Astrocyte (in vitro differentiated cells and primary cell): Measurements from ENCODE around the gene GALK1. TPM values are rescaled to one million over a fixed set of nuclear protein-coding genes. Genes with fewer than 3 reads are reported as not detected.

ENCODE experiments used
- DNase-seq: peaks from one replicate; pipeline ENCODE4 v3.0.0-alpha.2; 2010; ENCODE audit warnings: low read depth
- FAIRE-seq: peaks from 2 replicates; lab custom pipeline; 2011; peaks lifted over from hg19 to GRCh38; lab: Jason Lieb, UNC
- H2AFZ ChIP-seq: 2 replicates; pipeline ENCODE4 v1.6.0; 2012; ENCODE audit warnings: low read depth, low read length, inconsistent platforms
- H3K27ac ChIP-seq: 2 replicates; pipeline ENCODE4 v1.5.1; 2011; ENCODE audit warnings: low read depth, low read length, inconsistent platforms
- H3K27me3 ChIP-seq: 2 replicates; pipeline ENCODE4 v1.6.0; 2011; ENCODE audit warnings: low read length, inconsistent platforms; ENCODE audit not compliant: insufficient read depth
- H3K36me3 ChIP-seq: 2 replicates; pipeline ENCODE4 v1.5.1; 2011; ENCODE audit warnings: low read length, inconsistent platforms; ENCODE audit not compliant: insufficient read depth
- H3K4me1 ChIP-seq: 2 replicates; pipeline ENCODE4 v1.5.1; 2011; ENCODE audit warnings: low read length, inconsistent platforms; ENCODE audit not compliant: insufficient read depth
- H3K4me2 ChIP-seq: 2 replicates; pipeline ENCODE4 v1.6.0; 2012; ENCODE audit warnings: low read length, inconsistent platforms
- H3K4me3 ChIP-seq: 2 replicates; pipeline ENCODE4 v1.5.1; 2011; ENCODE audit warnings: low read depth, mild to moderate bottlenecking, low read length, inconsistent platforms; ENCODE audit not compliant: insufficient read depth
- H3K79me2 ChIP-seq: 2 replicates; pipeline ENCODE4 v1.6.0; 2012; ENCODE audit warnings: mild to moderate bottlenecking, low read length, inconsistent platforms; ENCODE audit not compliant: insufficient read depth
- H3K9ac ChIP-seq: 2 replicates; pipeline ENCODE4 v1.6.0; 2012; ENCODE audit warnings: mild to moderate bottlenecking, low read length, inconsistent platforms
- H3K9me3 ChIP-seq: 2 replicates; pipeline ENCODE4 v1.5.1; 2012; ENCODE audit warnings: low read depth, mild to moderate bottlenecking, low read length, inconsistent platforms; ENCODE audit not compliant: insufficient read depth
- H4K20me1 ChIP-seq: 2 replicates; pipeline ENCODE4 v1.6.0; 2012; ENCODE audit warnings: low read length, inconsistent platforms; ENCODE audit not compliant: insufficient read depth
- H3K27ac Mint-ChIP-seq: one replicate; pipeline ENCODE4 v1.8.0; 2021; ENCODE audit warnings: mild to moderate bottlenecking, mixed read lengths; ENCODE audit not compliant: unreplicated experiment
- H3K27me3 Mint-ChIP-seq: one replicate; pipeline ENCODE4 v1.8.0; 2021; ENCODE audit warnings: low read depth, mixed read lengths; ENCODE audit not compliant: unreplicated experiment
- H3K36me3 Mint-ChIP-seq: one replicate; pipeline ENCODE4 v1.8.0; 2021; ENCODE audit warnings: low read depth, mixed read lengths; ENCODE audit not compliant: unreplicated experiment
- H3K4me1 Mint-ChIP-seq: one replicate; pipeline ENCODE4 v1.8.0; 2021; ENCODE audit warnings: low read depth, mixed read lengths; ENCODE audit not compliant: unreplicated experiment
- H3K4me3 Mint-ChIP-seq: one replicate; pipeline ENCODE4 v1.8.0; 2021; ENCODE audit warnings: mild to moderate bottlenecking, moderate library complexity, mixed read lengths; ENCODE audit not compliant: unreplicated experiment
- H3K9me3 Mint-ChIP-seq: one replicate; pipeline ENCODE4 v1.8.0; 2021; ENCODE audit warnings: mild to moderate bottlenecking, mixed read lengths; ENCODE audit not compliant: unreplicated experiment
- EZH2 ChIP-seq: IDR thresholded peaks from 2 replicates; pipeline ENCODE4 v1.6.1; 2012; ENCODE audit warnings: mild to moderate bottlenecking, low read length, inconsistent platforms; ENCODE audit not compliant: insufficient read depth
- total RNA-seq: library from RNA; stranded (reverse); gene quantifications from 2 replicates; pipeline ENCODE4 v1.2.1, GENCODE V29; 2021
- TF ChIP-seq, protein P1 (sequence below): IDR thresholded peaks from 2 replicates; pipeline ENCODE4 v1.5.1; 2011; ENCODE audit warnings: low read depth, mild to moderate bottlenecking, inconsistent platforms, low read length, moderate library complexity; ENCODE audit not compliant: insufficient read depth

The GALK1 gene
- total RNA-seq, 1 donor from 2014 or later, result 22.6 TPM

DNA sequence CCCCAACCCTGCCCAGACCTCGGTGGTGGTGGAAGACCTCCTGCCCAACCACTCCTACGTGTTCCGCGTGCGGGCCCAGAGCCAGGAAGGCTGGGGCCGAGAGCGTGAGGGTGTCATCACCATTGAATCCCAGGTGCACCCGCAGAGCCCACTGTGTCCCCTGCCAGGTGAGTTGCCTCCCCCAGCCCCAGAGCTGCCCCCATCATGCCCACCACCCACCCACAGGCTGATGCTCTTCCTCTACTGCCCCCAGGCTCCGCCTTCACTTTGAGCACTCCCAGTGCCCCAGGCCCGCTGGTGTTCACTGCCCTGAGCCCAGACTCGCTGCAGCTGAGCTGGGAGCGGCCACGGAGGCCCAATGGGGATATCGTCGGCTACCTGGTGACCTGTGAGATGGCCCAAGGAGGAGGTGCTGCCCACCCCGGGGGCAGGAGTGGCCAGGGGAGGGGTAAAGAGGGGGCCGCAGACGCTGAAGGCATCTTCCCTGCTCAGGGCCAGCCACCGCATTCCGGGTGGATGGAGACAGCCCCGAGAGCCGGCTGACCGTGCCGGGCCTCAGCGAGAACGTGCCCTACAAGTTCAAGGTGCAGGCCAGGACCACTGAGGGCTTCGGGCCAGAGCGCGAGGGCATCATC, 8.4 kb downstream of the GALK1 start:
- no peak overlapping the region for H2AFZ ChIP-seq
- no peak overlapping the region for H3K27ac ChIP-seq
- no peak overlapping the region for H3K4me3 ChIP-seq
- Mint-ChIP-seq H3K27ac (no peak overlapping the region), H3K27me3 (peaks cover 6% of the 10 kb centered on the region), H3K9me3 (no peaks in the 10 kb centered on the region), H3K4me3 (no peak overlapping the region), H3K4me1 (peaks cover 5% of the 10 kb centered on the region), H3K36me3 (peaks cover 8% of the 10 kb centered on the region)
- H3K9ac ChIP-seq, result no peak overlapping the region
- no peak overlapping the region for H3K4me2 ChIP-seq
- FAIRE-seq, result no peak
- no peaks in the 10 kb centered on the region for H3K27me3 ChIP-seq
- H3K79me2 ChIP-seq, result no peaks in the 10 kb centered on the region
- no peaks in the 10 kb centered on the region for H4K20me1 ChIP-seq
- no peaks in the 10 kb centered on the region for H3K9me3 ChIP-seq
- DNase-seq, result no peak
- no peaks in the 10 kb centered on the region for H3K36me3 ChIP-seq
- TF ChIP-seq, protein P1, sequence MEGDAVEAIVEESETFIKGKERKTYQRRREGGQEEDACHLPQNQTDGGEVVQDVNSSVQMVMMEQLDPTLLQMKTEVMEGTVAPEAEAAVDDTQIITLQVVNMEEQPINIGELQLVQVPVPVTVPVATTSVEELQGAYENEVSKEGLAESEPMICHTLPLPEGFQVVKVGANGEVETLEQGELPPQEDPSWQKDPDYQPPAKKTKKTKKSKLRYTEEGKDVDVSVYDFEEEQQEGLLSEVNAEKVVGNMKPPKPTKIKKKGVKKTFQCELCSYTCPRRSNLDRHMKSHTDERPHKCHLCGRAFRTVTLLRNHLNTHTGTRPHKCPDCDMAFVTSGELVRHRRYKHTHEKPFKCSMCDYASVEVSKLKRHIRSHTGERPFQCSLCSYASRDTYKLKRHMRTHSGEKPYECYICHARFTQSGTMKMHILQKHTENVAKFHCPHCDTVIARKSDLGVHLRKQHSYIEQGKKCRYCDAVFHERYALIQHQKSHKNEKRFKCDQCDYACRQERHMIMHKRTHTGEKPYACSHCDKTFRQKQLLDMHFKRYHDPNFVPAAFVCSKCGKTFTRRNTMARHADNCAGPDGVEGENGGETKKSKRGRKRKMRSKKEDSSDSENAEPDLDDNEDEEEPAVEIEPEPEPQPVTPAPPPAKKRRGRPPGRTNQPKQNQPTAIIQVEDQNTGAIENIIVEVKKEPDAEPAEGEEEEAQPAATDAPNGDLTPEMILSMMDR, result no peak
- no peak for TF ChIP-seq EZH2
- H3K4me1 ChIP-seq, result peaks cover 4% of the 10 kb centered on the region

DNA sequence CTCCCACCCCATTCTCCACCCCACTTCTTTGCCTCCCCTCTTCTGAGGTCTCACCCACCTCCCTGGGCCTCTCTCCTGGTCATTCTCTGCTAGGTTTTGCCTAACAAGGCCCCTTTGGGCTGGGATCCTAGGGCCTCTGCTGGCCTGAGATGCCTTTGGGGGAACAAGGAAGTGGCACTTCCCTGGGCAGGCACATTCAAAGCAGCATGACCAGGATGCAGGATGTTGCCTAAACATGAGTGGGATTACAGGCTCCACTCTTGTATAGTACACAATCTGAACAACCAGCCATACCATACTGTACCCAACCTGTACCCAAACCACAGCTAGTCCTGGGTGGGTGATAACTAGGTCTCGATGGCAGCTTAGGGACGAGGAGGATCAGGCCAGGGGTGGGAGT, 9.0 kb downstream of the GALK1 start:
- Histone ChIP-seq H3K79me2 (no peaks in the 10 kb centered on the region), H2AFZ (no peak overlapping the region), H3K4me2 (no peak overlapping the region), H3K27ac (no peak overlapping the region), H4K20me1 (no peaks in the 10 kb centered on the region), H3K27me3 (no peaks in the 10 kb centered on the region), H3K4me1 (peaks cover 4% of the 10 kb centered on the region), H3K4me3 (no peak overlapping the region), H3K9me3 (no peaks in the 10 kb centered on the region), H3K9ac (no peak overlapping the region), H3K36me3 (no peaks in the 10 kb centered on the region)
- Mint-ChIP-seq H3K27me3 (peaks cover 6% of the 10 kb centered on the region), H3K36me3 (peaks cover 8% of the 10 kb centered on the region), H3K4me3 (no peak overlapping the region), H3K4me1 (peaks cover 5% of the 10 kb centered on the region), H3K9me3 (no peaks in the 10 kb centered on the region), H3K27ac (no peak overlapping the region)
- no peak for TF ChIP-seq EZH2
- TF ChIP-seq, protein P1, result no peak
- no peak for FAIRE-seq
- no peak for DNase-seq

DNA sequence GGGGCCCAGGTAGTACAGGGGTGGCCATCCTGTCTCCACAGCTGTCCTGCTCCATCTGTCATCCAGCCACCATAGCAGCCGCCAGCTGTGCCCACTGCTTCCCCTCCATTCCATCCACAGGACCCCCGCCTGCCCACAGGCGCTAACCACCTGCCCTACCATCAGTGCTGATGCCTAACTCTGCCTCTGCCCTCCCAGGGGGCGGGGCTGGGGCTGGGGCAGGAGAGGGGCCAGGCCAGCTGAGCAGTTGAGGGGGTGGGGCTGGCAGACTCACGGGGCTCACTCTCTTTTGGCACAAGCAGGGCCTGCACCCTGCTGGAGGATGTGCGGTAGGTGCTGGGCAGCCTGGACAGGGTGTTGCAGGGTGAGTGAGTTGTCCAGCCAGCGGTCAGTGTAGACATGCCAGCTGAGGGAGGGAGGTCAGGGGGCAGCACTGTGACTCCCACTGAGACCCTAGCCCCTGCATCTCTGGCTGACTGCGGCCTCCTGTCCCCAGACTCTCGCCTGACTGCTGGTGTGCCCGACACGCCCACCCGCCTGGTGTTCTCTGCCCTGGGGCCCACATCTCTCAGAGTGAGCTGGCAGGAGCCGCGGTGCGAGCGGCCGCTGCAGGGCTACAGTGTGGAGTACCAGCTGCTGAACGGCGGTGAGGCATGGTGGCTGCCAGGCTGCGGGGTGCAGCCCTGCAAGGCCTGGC, 9.6 kb downstream of the GALK1 start:
- Histone ChIP-seq H3K9ac (no peak overlapping the region), H2AFZ (no peak overlapping the region), H3K4me3 (no peak overlapping the region), H3K4me1 (peaks cover 4% of the 10 kb centered on the region), H3K36me3 (no peaks in the 10 kb centered on the region), H4K20me1 (no peaks in the 10 kb centered on the region), H3K79me2 (no peaks in the 10 kb centered on the region), H3K9me3 (no peaks in the 10 kb centered on the region), H3K4me2 (no peak overlapping the region), H3K27ac (no peak overlapping the region), H3K27me3 (no peaks in the 10 kb centered on the region)
- Mint-ChIP-seq H3K36me3 (peaks cover 8% of the 10 kb centered on the region), H3K9me3 (no peaks in the 10 kb centered on the region), H3K27me3 (peaks cover 8% of the 10 kb centered on the region), H3K4me3 (no peak overlapping the region), H3K27ac (no peak overlapping the region), H3K4me1 (peaks cover 5% of the 10 kb centered on the region)
- no peak for TF ChIP-seq EZH2
- TF ChIP-seq, protein P1, result no peak
- DNase-seq, result no peak
- FAIRE-seq, result no peak
